GM12865 (cell line): ENCODE data around the gene ASTN1.

Experiments
- DNase-seq: peaks from one replicate; pipeline ENCODE4 v3.0.0; 2010; ENCODE audit warnings: low read depth
- H3K4me3 ChIP-seq: 2 replicates; pipeline ENCODE4 v1.5.1; 2011; ENCODE audit warnings: mild to moderate bottlenecking, low read depth, low read length, control low read depth
- CTCF ChIP-seq: IDR thresholded peaks from 2 replicates; pipeline ENCODE4 v1.5.1; 2011; ENCODE audit warnings: low read length, control low read depth, low read depth, inconsistent platforms; ENCODE audit not compliant: insufficient read depth; ENCODE audit errors: missing control alignments

The ASTN1 gene

GRCh38 chr1:176884286-176884685, 280.2 kb downstream of the ASTN1 start:
- DNase-seq, result no peak
- no peak overlapping the region for H3K4me3 ChIP-seq
- TF ChIP-seq CTCF, result no peak

- DNase-seq, result peak; percentile 67
- TF ChIP-seq CTCF, result peak; percentile 77
- H3K4me3 ChIP-seq, result no peak overlapping the region
These were observed 283.4 kb downstream of the ASTN1 start for GRCh38 chr1:176880955-176881595.

GRCh38 chr1:176879784-176880620, 284.5 kb downstream of the ASTN1 start:
- no peak overlapping the region for H3K4me3 ChIP-seq
- TF ChIP-seq CTCF, result no peak
- DNase-seq, result no peak

GRCh38 chr1:176878750-176879536, 285.6 kb downstream of the ASTN1 start:
- DNase-seq, result no peak
- H3K4me3 ChIP-seq, result no peak overlapping the region
- peak; percentile 2 for TF ChIP-seq CTCF

- DNase-seq, result no peak
- no peak overlapping the region for H3K4me3 ChIP-seq
- TF ChIP-seq CTCF, result no peak
These were observed 287.0 kb downstream of the ASTN1 start for GRCh38 chr1:176877557-176877956.

- no peak for DNase-seq
- TF ChIP-seq CTCF, result no peak
- no peak overlapping the region for H3K4me3 ChIP-seq
These were observed 287.5 kb downstream of the ASTN1 start for GRCh38 chr1:176876966-176877515.
